NT2/D1 (cell line): Measurements from ENCODE around the gene FBL.

Source experiments
- DNase-seq: peaks from one replicate; pipeline ENCODE4 v3.0.0-alpha.2; 2011; ENCODE audit warnings: low read depth, low spot score
- H3K27me3 ChIP-seq: 2 replicates; pipeline ENCODE4 v1.6.0; 2011; ENCODE audit warnings: mild to moderate bottlenecking; ENCODE audit not compliant: insufficient read length, insufficient read depth
- H3K36me3 ChIP-seq: 2 replicates; pipeline ENCODE4 v1.6.1; 2011; ENCODE audit warnings: mild to moderate bottlenecking, low read length, mixed read lengths; ENCODE audit not compliant: insufficient read depth, insufficient read length
- H3K4me1 ChIP-seq: 2 replicates; pipeline ENCODE4 v1.5.1; 2011; ENCODE audit not compliant: insufficient read depth, insufficient read length
- H3K4me3 ChIP-seq: 2 replicates; pipeline ENCODE4 v1.5.1; 2011; ENCODE audit warnings: low read depth; ENCODE audit not compliant: insufficient read length
- H3K9ac ChIP-seq: 2 replicates; pipeline ENCODE4 v1.6.0; 2011; ENCODE audit warnings: low read depth; ENCODE audit not compliant: insufficient read length
- H3K9me3 ChIP-seq: 2 replicates; pipeline ENCODE4 v1.5.1; 2011; ENCODE audit warnings: mild to moderate bottlenecking, low read length; ENCODE audit not compliant: insufficient read depth
- SUZ12 ChIP-seq: IDR thresholded peaks from 2 replicates; pipeline ENCODE4 v1.6.1; 2011; ENCODE audit not compliant: insufficient read length, insufficient read depth; ENCODE audit errors: extremely low read depth
- YY1 ChIP-seq: IDR thresholded peaks from 2 replicates; pipeline ENCODE4 v1.6.1; 2011; ENCODE audit not compliant: insufficient read length, insufficient read depth
- ZNF274 ChIP-seq: IDR thresholded peaks from 2 replicates; pipeline ENCODE4 v1.6.1; 2011; ENCODE audit warnings: mild to moderate bottlenecking, low read depth, low read length

FBL gene

DNA sequence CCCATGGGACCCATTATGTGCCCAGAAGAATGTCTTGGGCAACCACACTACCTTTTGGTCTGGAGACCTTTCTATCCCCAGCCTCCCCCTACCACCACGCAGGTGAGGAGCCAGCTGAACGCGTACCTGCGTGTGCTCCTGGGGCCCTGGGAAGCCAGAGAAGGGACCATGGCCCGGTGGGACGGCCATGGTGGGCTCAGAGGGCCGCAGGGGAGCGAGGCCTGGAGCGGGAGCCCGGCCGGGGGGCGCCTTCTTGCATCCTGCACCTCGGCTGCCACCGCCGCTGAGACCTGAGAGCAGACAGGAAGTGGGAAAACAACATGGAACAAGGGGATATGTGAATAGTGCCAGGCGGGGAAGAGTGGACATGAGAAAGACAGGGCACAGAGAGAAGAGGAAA is 14.5 kb downstream of the FBL start:
- H3K4me3 ChIP-seq: no peak overlapping the region
- no peak for TF ChIP-seq YY1
- no peak for TF ChIP-seq ZNF274
- no peak for TF ChIP-seq SUZ12
- no peak for DNase-seq
- H3K36me3 ChIP-seq: peaks cover 75% of the 10 kb centered on the region
- no peaks in the 10 kb centered on the region for H3K27me3 ChIP-seq
- no peak overlapping the region for H3K9ac ChIP-seq
- no peaks in the 10 kb centered on the region for H3K9me3 ChIP-seq
- no peaks in the 10 kb centered on the region for H3K4me1 ChIP-seq

DNA sequence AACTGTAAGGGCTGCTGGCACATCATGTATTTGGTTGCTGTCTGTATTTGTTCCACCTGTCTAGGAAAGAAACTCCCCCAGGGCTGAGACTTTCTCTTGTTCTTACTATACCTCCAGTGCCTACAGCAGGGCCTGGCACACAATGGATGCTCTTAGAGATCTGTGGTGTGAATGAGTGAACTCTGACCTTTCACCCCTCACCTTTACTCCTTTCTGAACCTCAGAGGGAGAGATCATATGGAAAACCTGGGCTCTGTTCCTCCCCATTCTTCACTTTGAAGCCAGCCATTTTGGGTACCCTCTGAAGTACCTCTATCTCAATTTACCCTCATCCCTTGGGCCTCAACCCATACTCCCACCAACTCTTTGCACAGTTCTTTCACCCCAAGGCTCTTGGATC is 15.3 kb downstream of the FBL start:
- H3K27me3 ChIP-seq: no peaks in the 10 kb centered on the region
- DNase-seq: no peak
- no peaks in the 10 kb centered on the region for H3K4me1 ChIP-seq
- peaks cover 73% of the 10 kb centered on the region for H3K36me3 ChIP-seq
- H3K9ac ChIP-seq: no peak overlapping the region
- H3K9me3 ChIP-seq: no peaks in the 10 kb centered on the region
- H3K4me3 ChIP-seq: no peak overlapping the region
- TF ChIP-seq YY1 (no peak), ZNF274 (no peak), SUZ12 (no peak)

GRCh38 chr19:39830406-39830805 is 15.8 kb downstream of the FBL start:
- DNase-seq: no peak
- no peak for TF ChIP-seq YY1
- Histone ChIP-seq H3K9ac (no peak overlapping the region), H3K36me3 (peaks cover 73% of the 10 kb centered on the region), H3K9me3 (no peaks in the 10 kb centered on the region), H3K4me3 (no peak overlapping the region), H3K4me1 (no peaks in the 10 kb centered on the region), H3K27me3 (no peaks in the 10 kb centered on the region)

DNA sequence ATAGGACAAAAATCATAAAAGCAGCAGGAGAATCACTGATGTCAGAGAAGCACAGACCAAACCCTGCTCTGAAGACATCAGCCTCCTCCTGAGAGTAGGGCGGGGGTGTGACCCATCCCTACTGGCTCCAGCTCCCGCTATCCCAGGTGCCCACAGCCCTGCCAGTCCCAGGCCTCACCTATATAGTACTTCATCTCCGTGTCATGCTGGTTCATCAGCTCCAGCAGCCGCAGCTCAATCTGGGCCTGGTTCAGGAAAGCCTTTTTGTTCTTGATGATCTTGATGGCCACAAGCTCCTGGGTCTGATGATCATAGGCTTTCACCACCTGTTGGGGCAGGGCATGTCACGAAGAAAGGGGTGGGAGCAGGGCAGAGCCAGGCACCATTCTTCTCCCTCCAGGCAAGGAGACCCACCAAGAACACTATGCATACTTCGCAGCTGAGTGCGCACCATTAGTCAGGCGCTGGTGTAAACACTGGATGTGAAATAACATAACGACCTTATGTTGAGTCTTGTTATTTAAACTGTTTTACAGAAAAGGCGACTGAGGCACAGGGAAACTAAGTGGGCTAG is 16.4 kb downstream of the FBL start:
- peaks cover 71% of the 10 kb centered on the region for H3K36me3 ChIP-seq
- no peaks in the 10 kb centered on the region for H3K27me3 ChIP-seq
- no peak overlapping the region for H3K4me3 ChIP-seq
- no peaks in the 10 kb centered on the region for H3K9me3 ChIP-seq
- no peaks in the 10 kb centered on the region for H3K4me1 ChIP-seq
- no peak for DNase-seq
- no peak overlapping the region for H3K9ac ChIP-seq
- TF ChIP-seq ZNF274 (no peak), YY1 (no peak), SUZ12 (no peak)

DNA sequence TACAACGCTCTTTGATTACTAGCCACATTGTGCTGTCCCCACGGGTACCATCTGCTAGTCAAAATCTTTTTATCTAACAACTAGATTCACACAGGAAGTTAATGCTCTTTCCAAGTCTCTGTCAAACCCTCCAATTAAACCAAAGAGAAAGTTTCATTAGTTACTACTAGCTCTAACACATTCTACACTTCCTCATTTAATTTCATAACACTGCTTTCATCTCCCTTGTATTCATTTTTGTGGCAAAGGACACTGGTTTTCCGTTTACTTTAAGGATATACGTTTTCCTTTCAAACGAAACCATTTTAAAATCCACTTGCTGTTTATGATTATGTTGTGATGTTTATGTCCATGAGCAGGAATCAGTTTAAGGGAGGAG is 17.5 kb downstream of the FBL start:
- Histone ChIP-seq H3K4me3 (no peak overlapping the region), H3K9me3 (no peaks in the 10 kb centered on the region), H3K9ac (no peak overlapping the region), H3K36me3 (peaks cover 65% of the 10 kb centered on the region), H3K4me1 (no peaks in the 10 kb centered on the region), H3K27me3 (no peaks in the 10 kb centered on the region)
- DNase-seq: no peak
- TF ChIP-seq SUZ12 (no peak), YY1 (no peak), ZNF274 (no peak)

- TF ChIP-seq ZNF274 (no peak), YY1 (no peak), SUZ12 (no peak)
- H3K27me3 ChIP-seq: no peaks in the 10 kb centered on the region
- H3K9me3 ChIP-seq: no peaks in the 10 kb centered on the region
- no peak overlapping the region for H3K9ac ChIP-seq
- H3K36me3 ChIP-seq: peaks cover 65% of the 10 kb centered on the region
- H3K4me3 ChIP-seq: no peak overlapping the region
- H3K4me1 ChIP-seq: no peaks in the 10 kb centered on the region
- no peak for DNase-seq
Observed at GRCh38 chr19:39828015-39828653, 18.0 kb downstream of the FBL start.

DNA sequence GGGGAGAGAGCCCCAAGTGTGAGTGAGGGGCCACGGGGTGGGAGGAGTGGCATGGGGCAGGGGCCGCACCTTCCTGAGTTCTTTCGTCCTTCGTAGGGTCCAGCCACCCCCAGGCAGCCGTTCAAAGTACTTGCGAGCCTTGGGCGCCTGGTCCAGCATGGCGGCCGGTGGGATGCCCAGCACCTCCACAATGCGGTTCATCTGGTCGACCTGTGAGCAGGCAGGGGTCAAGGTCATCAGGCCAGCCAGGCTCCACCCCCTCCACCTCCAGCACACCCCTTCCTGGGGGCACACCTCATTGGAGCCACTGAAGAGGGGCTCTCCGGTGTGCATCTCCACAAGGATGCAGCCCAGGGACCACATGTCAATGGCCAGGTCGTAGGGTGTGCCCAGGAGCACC is 19.0 kb downstream of the FBL start:
- Histone ChIP-seq H3K27me3 (no peaks in the 10 kb centered on the region), H3K9ac (no peak overlapping the region), H3K4me3 (no peak overlapping the region), H3K36me3 (peaks cover 61% of the 10 kb centered on the region), H3K4me1 (no peaks in the 10 kb centered on the region), H3K9me3 (no peaks in the 10 kb centered on the region)
- TF ChIP-seq SUZ12: no peak
- TF ChIP-seq ZNF274: no peak
- no peak for TF ChIP-seq YY1
- no peak for DNase-seq

GRCh38 chr19:39826311-39826945 is 19.8 kb downstream of the FBL start:
- Histone ChIP-seq H3K9ac (no peak overlapping the region), H3K4me1 (no peaks in the 10 kb centered on the region), H3K9me3 (no peaks in the 10 kb centered on the region), H3K36me3 (peaks cover 53% of the 10 kb centered on the region), H3K27me3 (no peaks in the 10 kb centered on the region), H3K4me3 (no peak overlapping the region)
- DNase-seq: no peak
- TF ChIP-seq YY1 (no peak), ZNF274 (no peak), SUZ12 (no peak)
